Mammary epithelial cell (primary cell): Measurements from ENCODE around the gene GUCA1C.

Experiments used
- EZH2 ChIP-seq: IDR thresholded peaks from 2 replicates; pipeline ENCODE4 v1.6.1; 2012; ENCODE audit warnings: low read length, inconsistent platforms, borderline replicate concordance
- TF ChIP-seq, protein P1 (sequence below), 2 donors: IDR thresholded peaks in 1 of 2; conservative IDR thresholded peaks in 1 of 2; 2 replicates each; pipeline ENCODE4 v1.5.1; 2011 to 2012; ENCODE audit warnings: inconsistent platforms in 2 of 2, low read length in 2 of 2, mild to moderate bottlenecking in 2 of 2, control low read depth in 1 of 2, low read depth in 1 of 2; ENCODE audit not compliant: insufficient read depth in 1 of 2; ENCODE audit errors: extremely low read depth in 1 of 2

GRCh38 chr3:108940166-108940565, 13.5 kb downstream of the GUCA1C start:
- TF ChIP-seq, protein P1, sequence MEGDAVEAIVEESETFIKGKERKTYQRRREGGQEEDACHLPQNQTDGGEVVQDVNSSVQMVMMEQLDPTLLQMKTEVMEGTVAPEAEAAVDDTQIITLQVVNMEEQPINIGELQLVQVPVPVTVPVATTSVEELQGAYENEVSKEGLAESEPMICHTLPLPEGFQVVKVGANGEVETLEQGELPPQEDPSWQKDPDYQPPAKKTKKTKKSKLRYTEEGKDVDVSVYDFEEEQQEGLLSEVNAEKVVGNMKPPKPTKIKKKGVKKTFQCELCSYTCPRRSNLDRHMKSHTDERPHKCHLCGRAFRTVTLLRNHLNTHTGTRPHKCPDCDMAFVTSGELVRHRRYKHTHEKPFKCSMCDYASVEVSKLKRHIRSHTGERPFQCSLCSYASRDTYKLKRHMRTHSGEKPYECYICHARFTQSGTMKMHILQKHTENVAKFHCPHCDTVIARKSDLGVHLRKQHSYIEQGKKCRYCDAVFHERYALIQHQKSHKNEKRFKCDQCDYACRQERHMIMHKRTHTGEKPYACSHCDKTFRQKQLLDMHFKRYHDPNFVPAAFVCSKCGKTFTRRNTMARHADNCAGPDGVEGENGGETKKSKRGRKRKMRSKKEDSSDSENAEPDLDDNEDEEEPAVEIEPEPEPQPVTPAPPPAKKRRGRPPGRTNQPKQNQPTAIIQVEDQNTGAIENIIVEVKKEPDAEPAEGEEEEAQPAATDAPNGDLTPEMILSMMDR (conservative IDR thresholded peaks at IDR 0.05 in 1 of 2, IDR thresholded peaks at IDR 0.05 in 1 of 2; ENCODE audit: extremely low read depth in 1 of 2, insufficient read depth in 1 of 2, low read depth in 1 of 2, low read length in 2 of 2), result no peak
- no peak for TF ChIP-seq EZH2
